Tibial nerve (tissue), 3 donors: ENCODE results near the gene SBSN.

ENCODE experiments used
- POLR2A ChIP-seq, 2 donors: fragments of 450-650 bp; IDR thresholded peaks; one replicate each; pipeline ENCODE4 v1.6.1; 2017; ENCODE audit warnings: antibody characterized with exemption in 2 of 2, mild to moderate bottlenecking in 2 of 2, moderate library complexity in 2 of 2
- TF ChIP-seq, protein P1 (sequence below), 5 experiments: fragments of 200-600 bp in 3 of 5; fragments of 450-650 bp in 2 of 5; sonication (generic) in 3 of 5; IDR thresholded peaks; one replicate each; pipeline ENCODE4 v1.5.1; 2016 to 2019; ENCODE audit warnings: antibody characterized with exemption in 5 of 5, mild to moderate bottlenecking in 3 of 5, moderate library complexity in 2 of 5

DNA sequence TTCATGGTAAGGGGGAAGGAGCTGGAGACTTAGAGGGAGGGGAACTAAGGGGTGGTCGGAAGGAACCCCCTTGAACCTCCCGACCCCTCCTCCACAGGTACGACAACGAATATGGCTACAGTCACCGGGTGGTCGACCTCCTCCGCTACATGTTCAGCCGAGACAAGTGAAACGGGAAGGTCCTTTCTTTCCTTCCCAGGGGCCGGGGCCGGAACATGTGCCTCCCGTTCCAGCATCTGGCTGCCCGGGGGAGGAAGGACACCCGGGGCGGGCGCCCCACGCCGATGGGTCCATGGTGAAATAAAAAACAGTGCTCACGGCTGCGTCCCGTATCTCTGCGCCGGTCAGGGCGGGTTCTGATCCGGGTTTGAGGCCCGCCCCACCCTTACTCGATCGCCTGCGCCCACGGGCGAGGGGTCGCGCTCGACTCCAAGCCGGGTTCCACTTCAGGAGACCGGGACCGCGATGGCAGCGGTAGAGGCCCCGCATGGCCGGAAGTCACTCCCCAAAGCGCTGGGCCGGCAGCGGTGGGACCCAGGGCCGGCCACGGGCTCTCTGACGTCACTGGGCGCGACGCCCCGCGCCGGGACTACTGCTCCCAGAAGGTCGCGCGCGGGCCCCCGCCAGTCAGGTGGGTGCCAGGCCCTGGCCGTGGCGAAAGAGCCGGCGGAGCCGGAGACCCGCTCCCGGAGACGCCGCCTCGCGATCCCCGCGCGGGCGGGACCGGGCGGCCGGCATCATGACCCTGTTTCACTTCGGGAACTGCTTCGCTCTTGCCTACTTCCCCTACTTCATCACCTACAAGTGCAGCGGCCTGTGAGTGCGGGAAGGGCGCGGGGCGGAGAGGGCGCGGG is 17.1 kb upstream of the SBSN start, which contains the start of gene TMEM147:
- TF ChIP-seq, protein P1, sequence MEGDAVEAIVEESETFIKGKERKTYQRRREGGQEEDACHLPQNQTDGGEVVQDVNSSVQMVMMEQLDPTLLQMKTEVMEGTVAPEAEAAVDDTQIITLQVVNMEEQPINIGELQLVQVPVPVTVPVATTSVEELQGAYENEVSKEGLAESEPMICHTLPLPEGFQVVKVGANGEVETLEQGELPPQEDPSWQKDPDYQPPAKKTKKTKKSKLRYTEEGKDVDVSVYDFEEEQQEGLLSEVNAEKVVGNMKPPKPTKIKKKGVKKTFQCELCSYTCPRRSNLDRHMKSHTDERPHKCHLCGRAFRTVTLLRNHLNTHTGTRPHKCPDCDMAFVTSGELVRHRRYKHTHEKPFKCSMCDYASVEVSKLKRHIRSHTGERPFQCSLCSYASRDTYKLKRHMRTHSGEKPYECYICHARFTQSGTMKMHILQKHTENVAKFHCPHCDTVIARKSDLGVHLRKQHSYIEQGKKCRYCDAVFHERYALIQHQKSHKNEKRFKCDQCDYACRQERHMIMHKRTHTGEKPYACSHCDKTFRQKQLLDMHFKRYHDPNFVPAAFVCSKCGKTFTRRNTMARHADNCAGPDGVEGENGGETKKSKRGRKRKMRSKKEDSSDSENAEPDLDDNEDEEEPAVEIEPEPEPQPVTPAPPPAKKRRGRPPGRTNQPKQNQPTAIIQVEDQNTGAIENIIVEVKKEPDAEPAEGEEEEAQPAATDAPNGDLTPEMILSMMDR (IDR thresholded peaks at IDR 0.05): peak in 1 of 5 experiments; percentile 22
- TF ChIP-seq POLR2A (IDR thresholded peaks at IDR 0.05): peak; percentile 17 to 49
